HG02885 (cell line): ENCODE measurements around the gene TXN2.
A peak's percentile ranks its signal among the peaks of the same experiment; 100 is the strongest.
"Not testable (repeated sequence)": the region's sequence is repeated elsewhere in the genome, so short reads cannot be mapped to it uniquely, and the experiment has no call there.

Experiments used
- ATAC-seq: cut with Tn5 transposase; IDR thresholded peaks from one replicate; pipeline ENCODE4 v1.9.1; 2021; ENCODE audit warnings: mild to moderate bottlenecking; ENCODE audit not compliant: unreplicated experiment, poor library complexity

The TXN2 gene

GRCh38 chr22:36481393-36482168, at the start of gene TXN2:
Gene TXN2 (minus strand): TSS chr22:36481640. CDS start chr22:36480837, 803 bp downstream.
- peak; percentile 88 for ATAC-seq

- peak; percentile 93 for ATAC-seq
Observed at GRCh38 chr22:36528795-36529751, 47.6 kb upstream of the TXN2 start, which contains the start of gene EIF3D. Gene EIF3D (minus strand): TSS chr22:36529166. CDS start chr22:36526121, 3,045 bp downstream.

GRCh38 chr22:36528341-36528740, 46.9 kb upstream of the TXN2 start:
- no peak for ATAC-seq

GRCh38 chr22:36522662-36523061, 41.2 kb upstream of the TXN2 start:
- ATAC-seq: no peak

GRCh38 chr22:36520423-36520822, 39.0 kb upstream of the TXN2 start:
- ATAC-seq: no peak

- not testable (repeated sequence) for ATAC-seq
Observed at GRCh38 chr22:36519906-36520305, 38.5 kb upstream of the TXN2 start.

GRCh38 chr22:36514766-36515165, 33.3 kb upstream of the TXN2 start:
- no peak for ATAC-seq

GRCh38 chr22:36512991-36513390, 31.6 kb upstream of the TXN2 start:
- no peak for ATAC-seq

GRCh38 chr22:36512333-36512732, 30.9 kb upstream of the TXN2 start:
- no peak for ATAC-seq

GRCh38 chr22:36510966-36511881, 29.8 kb upstream of the TXN2 start:
- no peak for ATAC-seq

- ATAC-seq: no peak
Observed at GRCh38 chr22:36510384-36510783, 28.9 kb upstream of the TXN2 start.

- no peak for ATAC-seq
Observed at GRCh38 chr22:36507518-36508010, 26.1 kb upstream of the TXN2 start.

- ATAC-seq: peak; percentile 90
Observed at GRCh38 chr22:36506637-36507517, 25.4 kb upstream of the TXN2 start, which contains the start of gene FOXRED2. Gene FOXRED2 (minus strand): TSS chr22:36507040. CDS start chr22:36506422, 618 bp downstream.

GRCh38 chr22:36505998-36506635, 24.7 kb upstream of the TXN2 start:
- ATAC-seq: no peak

- ATAC-seq: no peak
Observed at GRCh38 chr22:36497910-36498665, 16.6 kb upstream of the TXN2 start.

- ATAC-seq: no peak
Observed at GRCh38 chr22:36493690-36494110, 12.3 kb upstream of the TXN2 start.

- no peak for ATAC-seq
Observed at GRCh38 chr22:36492109-36492508, 10.7 kb upstream of the TXN2 start.

GRCh38 chr22:36491155-36491554, 9.7 kb upstream of the TXN2 start:
- no peak for ATAC-seq
